H1 (cell line): ENCODE results near the gene CYLD. TPM values are rescaled to one million over a fixed set of nuclear protein-coding genes. Genes with fewer than 3 reads are reported as not detected.

ENCODE experiments used
- CBX8 ChIP-seq: fragments of 300-800, 300-1000 bp; sonication (generic); IDR thresholded peaks from 2 replicates; pipeline ENCODE4 v1.7.1; 2016; ENCODE audit warnings: low read depth, low read length, borderline replicate concordance
- GTF2F1 ChIP-seq: IDR thresholded peaks from 2 replicates; pipeline ENCODE4 v1.6.1; 2012; ENCODE audit warnings: low read depth, low read length, improper control_type of control experiment, borderline replicate concordance
- POLR2A ChIP-seq, 2 experiments: IDR thresholded peaks; 1 replicate in 1 of 2; 2 replicates in 1 of 2; pipeline ENCODE4 v1.6.1; 2011; ENCODE audit warnings: low read depth in 2 of 2, low read length in 2 of 2, mild to moderate bottlenecking in 2 of 2; ENCODE audit errors: control extremely low read depth in 1 of 2
- polyA plus RNA-seq, 7 experiments: library from polyadenylated mRNA; depleted of rRNA in 3 of 7; stranded (reverse) in 5 of 7; unstranded in 2 of 7; fragments of >200 nt in 5 of 7; fragments of 200-250 nt in 2 of 7; gene quantifications; 1 replicate in 5 of 7; 2 replicates in 1 of 7; 4 replicates in 1 of 7; pipeline versions ENCODE4 v1.2.1 to v1.2.3, GENCODE V29; 2011 to 2013; ENCODE audit warnings: missing spikeins in 2 of 7, mixed read lengths in 2 of 7
- total RNA-seq: library from RNA; stranded (reverse); fragmentation: NEBNext Ultra II Directional; extraction: Animal tissue kit (Norgen Biotek cat#: 25700); gene quantifications from 2 replicates; pipeline ENCODE4 v1.2.1, GENCODE V29; 2021

Gene CYLD
- total and polyA plus RNA-seq, 2 of the 8 experiments (the other 6 are each of a cell fraction or from before 2014, with no cell fraction given): 3.7 to 18.8 TPM

GRCh38 chr16:50697421-50697715 is 44.5 kb upstream of the CYLD start (continued):
- TF ChIP-seq CBX8 (no peak), GTF2F1 (no peak), POLR2A (IDR thresholded peaks at IDR 0.05; ENCODE audit: control extremely low read depth in 1 of 2, low read depth in 2 of 2, low read length in 2 of 2) (no peak)
